ENCODE measurements around the gene CCDC88A. TPM values are rescaled to one million over a fixed set of nuclear protein-coding genes. Genes with fewer than 3 reads are reported as not detected.

Gene CCDC88A
- total and polyA plus RNA-seq, 2 experiments from 2014 or later: 12.2 to 31.0 TPM

GRCh38 chr2:55355451-55355850 lies 64.2 kb downstream of the CCDC88A start:
- Histone ChIP-seq H2AFZ (no peak overlapping the region), H3K4me3 (no peak overlapping the region), H4K20me1 (ENCODE audit: insufficient read depth, poor library complexity, severe bottlenecking) (no peaks in the 10 kb centered on the region), H3K27ac (no peak overlapping the region), H3K27me3 (no peaks in the 10 kb centered on the region), H3K36me3 (replicated peaks; ENCODE audit: insufficient read depth, low read depth) (no peaks in the 10 kb centered on the region), H3K79me2 (no peaks in the 10 kb centered on the region), H3K9me2 (replicated peaks; ENCODE audit: insufficient read depth) (no peaks in the 10 kb centered on the region), H3K4me2 (no peak overlapping the region), H3K4me1 (ENCODE audit: insufficient read depth) (no peaks in the 10 kb centered on the region), H3K9me3 (ENCODE audit: low read depth) (no peaks in the 10 kb centered on the region)
- 98% methylated on average over 4 of the region's 4 CpGs for WGBS (ENCODE audit: low lambda C conversion rate, missing lambda C conversion rate)
- no peak for DNase-seq (ENCODE audit: low spot score)
- TF ChIP-seq EZH2phosphoT487 (IDR thresholded peaks at IDR 0.05; ENCODE audit: low read depth, severe bottlenecking, unreplicated experiment): no peak
- TF ChIP-seq CTCF (IDR thresholded peaks at IDR 0.05; ENCODE audit: poor library complexity): no peak
- no peak for TF ChIP-seq EZH2 (IDR thresholded peaks at IDR 0.05; ENCODE audit: borderline replicate concordance)

- Histone ChIP-seq H3K27ac (no peak overlapping the region), H3K9me3 (ENCODE audit: low read depth) (no peaks in the 10 kb centered on the region), H3K4me2 (no peak overlapping the region), H4K20me1 (ENCODE audit: insufficient read depth, poor library complexity, severe bottlenecking) (no peaks in the 10 kb centered on the region), H3K9me2 (replicated peaks; ENCODE audit: insufficient read depth) (no peaks in the 10 kb centered on the region), H2AFZ (no peak overlapping the region), H3K79me2 (no peaks in the 10 kb centered on the region), H3K4me1 (ENCODE audit: insufficient read depth) (no peaks in the 10 kb centered on the region), H3K36me3 (replicated peaks; ENCODE audit: insufficient read depth, low read depth) (no peaks in the 10 kb centered on the region), H3K4me3 (no peak overlapping the region), H3K27me3 (no peaks in the 10 kb centered on the region)
- WGBS (ENCODE audit: low lambda C conversion rate, missing lambda C conversion rate): 98% methylated on average over 3 of the region's 3 CpGs
- TF ChIP-seq CTCF (IDR thresholded peaks at IDR 0.05; ENCODE audit: poor library complexity): no peak
- no peak for TF ChIP-seq EZH2phosphoT487 (IDR thresholded peaks at IDR 0.05; ENCODE audit: low read depth, severe bottlenecking, unreplicated experiment)
- no peak for TF ChIP-seq EZH2 (IDR thresholded peaks at IDR 0.05; ENCODE audit: borderline replicate concordance)
- DNase-seq (ENCODE audit: low spot score): no peak
Measured at GRCh38 chr2:55351672-55352071, 68.0 kb downstream of the CCDC88A start.

- Histone ChIP-seq H3K36me3 (replicated peaks; ENCODE audit: insufficient read depth, low read depth) (no peaks in the 10 kb centered on the region), H3K27ac (no peak overlapping the region), H2AFZ (no peak overlapping the region), H4K20me1 (ENCODE audit: insufficient read depth, poor library complexity, severe bottlenecking) (no peaks in the 10 kb centered on the region), H3K9me2 (replicated peaks; ENCODE audit: insufficient read depth) (no peaks in the 10 kb centered on the region), H3K27me3 (no peaks in the 10 kb centered on the region), H3K4me3 (no peak overlapping the region), H3K4me2 (no peak overlapping the region), H3K4me1 (ENCODE audit: insufficient read depth) (no peaks in the 10 kb centered on the region), H3K9me3 (ENCODE audit: low read depth) (no peaks in the 10 kb centered on the region), H3K79me2 (no peaks in the 10 kb centered on the region)
- 98% methylated on average over 4 of the region's 4 CpGs for WGBS (ENCODE audit: low lambda C conversion rate, missing lambda C conversion rate)
- DNase-seq (ENCODE audit: low spot score): no peak
- no peak for TF ChIP-seq EZH2 (IDR thresholded peaks at IDR 0.05; ENCODE audit: borderline replicate concordance)
- no peak for TF ChIP-seq EZH2phosphoT487 (IDR thresholded peaks at IDR 0.05; ENCODE audit: low read depth, severe bottlenecking, unreplicated experiment)
- no peak for TF ChIP-seq CTCF (IDR thresholded peaks at IDR 0.05; ENCODE audit: poor library complexity)
Measured at GRCh38 chr2:55345064-55345463, 74.6 kb downstream of the CCDC88A start.

GRCh38 chr2:55338268-55338667 lies 81.4 kb downstream of the CCDC88A start:
- Histone ChIP-seq H3K9me2 (replicated peaks; ENCODE audit: insufficient read depth) (no peaks in the 10 kb centered on the region), H3K4me3 (no peak overlapping the region), H4K20me1 (ENCODE audit: insufficient read depth, poor library complexity, severe bottlenecking) (no peaks in the 10 kb centered on the region), H3K27ac (no peak overlapping the region), H2AFZ (no peak overlapping the region), H3K27me3 (no peaks in the 10 kb centered on the region), H3K4me2 (no peak overlapping the region), H3K36me3 (replicated peaks; ENCODE audit: insufficient read depth, low read depth) (no peaks in the 10 kb centered on the region), H3K9me3 (ENCODE audit: low read depth) (no peaks in the 10 kb centered on the region), H3K79me2 (no peaks in the 10 kb centered on the region), H3K4me1 (ENCODE audit: insufficient read depth) (no peaks in the 10 kb centered on the region)
- no peak for DNase-seq (ENCODE audit: low spot score)
- TF ChIP-seq CTCF (IDR thresholded peaks at IDR 0.05; ENCODE audit: poor library complexity) (no peak), EZH2phosphoT487 (IDR thresholded peaks at IDR 0.05; ENCODE audit: low read depth, severe bottlenecking, unreplicated experiment) (no peak), EZH2 (IDR thresholded peaks at IDR 0.05; ENCODE audit: borderline replicate concordance) (no peak)

Data from hepatocyte (in vitro differentiated cells).